HG02943 (cell line): ENCODE results near the gene VAMP8.
"Not testable (repeated sequence)": the region's sequence is repeated elsewhere in the genome, so short reads cannot be mapped to it uniquely, and the experiment has no call there.

Experiments used
- ATAC-seq: cut with Tn5 transposase; IDR thresholded peaks from one replicate; pipeline ENCODE4 v1.9.1; 2021; ENCODE audit warnings: mild to moderate bottlenecking, low read depth, moderate library complexity; ENCODE audit not compliant: unreplicated experiment

Gene VAMP8

GRCh38 chr2:85613717-85614515 lies 36.5 kb downstream of the VAMP8 start:
- ATAC-seq = no peak

GRCh38 chr2:85614757-85615156 lies 37.4 kb downstream of the VAMP8 start:
- not testable (repeated sequence) for ATAC-seq

GRCh38 chr2:85615413-85615728 lies 38.0 kb downstream of the VAMP8 start:
- ATAC-seq = no peak

- not testable (repeated sequence) for ATAC-seq
Observed at GRCh38 chr2:85617723-85618122, 40.3 kb downstream of the VAMP8 start.

- ATAC-seq = no peak
Observed at GRCh38 chr2:85619617-85620016, 42.2 kb downstream of the VAMP8 start.

- ATAC-seq = no peak
Observed at GRCh38 chr2:85621338-85621737, 44.0 kb downstream of the VAMP8 start.

GRCh38 chr2:85623991-85624390 lies 46.6 kb downstream of the VAMP8 start:
- no peak for ATAC-seq

GRCh38 chr2:85628658-85629057 lies 51.3 kb downstream of the VAMP8 start:
- no peak for ATAC-seq

GRCh38 chr2:85631316-85631715 lies 53.9 kb downstream of the VAMP8 start:
- ATAC-seq = no peak
